ENCODE results near the gene APMAP. TPM values are rescaled to one million over a fixed set of nuclear protein-coding genes. Genes with fewer than 3 reads are reported as not detected.

Gene APMAP
- polyA plus RNA-seq, 1 of the 3 experiments (the other 2 are of a cell fraction), result 107 TPM

DNA sequence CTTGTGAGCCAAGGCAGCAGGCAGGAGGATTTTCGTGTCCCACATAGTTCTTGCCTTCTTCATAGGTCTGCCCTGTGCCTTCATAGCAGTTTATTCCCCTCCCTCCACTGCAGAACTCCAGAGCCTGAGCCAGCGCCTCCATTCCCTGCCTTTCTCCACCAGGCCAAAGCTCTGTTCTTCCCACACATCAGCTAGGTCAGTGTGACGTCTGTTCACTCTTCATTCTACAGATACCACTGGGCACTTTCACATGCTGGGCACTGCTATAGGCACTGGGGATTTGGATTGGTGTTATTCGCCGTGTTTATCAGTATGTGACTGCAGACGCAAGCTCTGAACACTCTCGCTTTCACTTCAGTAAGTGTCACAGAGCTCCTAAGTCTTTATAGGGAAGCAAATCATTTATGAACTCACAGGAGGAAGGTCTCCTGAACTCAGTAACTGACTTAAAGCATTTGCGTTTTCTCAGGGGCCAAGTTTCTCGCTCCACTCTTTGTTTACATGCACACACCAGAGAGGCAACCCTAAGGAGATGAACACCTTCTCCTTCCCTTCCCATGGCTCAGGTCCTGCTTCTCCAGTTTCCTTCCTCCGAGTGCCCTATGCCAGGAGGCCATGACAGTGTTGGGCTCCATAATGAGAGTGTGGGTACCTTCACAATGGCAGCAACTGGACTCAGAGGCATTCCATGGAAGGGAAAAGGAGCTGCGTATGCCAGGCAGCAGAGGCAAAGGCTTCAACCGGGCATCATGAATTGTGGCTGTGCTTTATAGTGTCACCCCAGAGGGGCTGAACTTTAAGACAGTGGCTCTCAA is 6.3 kb upstream of the APMAP start:
- Histone ChIP-seq H3K9me3 (no peaks in the 10 kb centered on the region), H3K79me2 (ENCODE audit: insufficient read depth) (no peaks in the 10 kb centered on the region), H3K4me1 (ENCODE audit: control insufficient read depth in 1 of 2, insufficient read depth in 2 of 2, low read depth in 1 of 2, low read length in 1 of 2) (peaks cover 6 to 9% of the 10 kb centered on the region in 2 experiments; a peak in 3 of 4 replicates), H3K27ac (ENCODE audit: low read depth in 2 of 2, low read length in 1 of 2) (no peak overlapping the region), H3K27me3 (ENCODE audit: insufficient read depth) (no peaks in the 10 kb centered on the region; the same call in 1 of the 2 replicates), H3K9ac (no peak overlapping the region), H3K4me2 (no peak overlapping the region), H4K20me1 (ENCODE audit: insufficient read depth) (no peaks in the 10 kb centered on the region), H3K4me3 (ENCODE audit: low read depth in 2 of 2, low read length in 1 of 2) (no peak overlapping the region), H2AFZ (ENCODE audit: low read depth) (no peak overlapping the region), H3K36me3 (replicated peaks in 1 of 2; ENCODE audit: control insufficient read depth in 1 of 2, insufficient read depth in 2 of 2, low read length in 1 of 2) (no peaks in the 10 kb centered on the region), H3K9me2 (no peaks in the 10 kb centered on the region), H3F3A (replicated peaks; ENCODE audit: insufficient read depth) (peaks cover 6% of the 10 kb centered on the region)
- WGBS (ENCODE audit: low lambda C conversion rate), result 51% methylated on average over 12 of the region's 12 CpGs
- ChIA-PET POLR2A (no interaction called here), CTCF (interaction anchor here (1.0 kb wide), 2 partner anchors 37 to 180 kb away, joined by 3 to 4 read pairs; no protein-coding TSS in a partner anchor)
- DNase-seq, result no peak
- no peak for TF ChIP-seq FOXM1 (IDR thresholded peaks at IDR 0.05; ENCODE audit: low read depth)
- TF ChIP-seq, protein P1, sequence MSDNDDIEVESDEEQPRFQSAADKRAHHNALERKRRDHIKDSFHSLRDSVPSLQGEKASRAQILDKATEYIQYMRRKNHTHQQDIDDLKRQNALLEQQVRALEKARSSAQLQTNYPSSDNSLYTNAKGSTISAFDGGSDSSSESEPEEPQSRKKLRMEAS (IDR thresholded peaks at IDR 0.05; ENCODE audit: low read depth), result no peak
- TF ChIP-seq NFIC (IDR thresholded peaks at IDR 0.05; ENCODE audit: borderline replicate concordance), result no peak
- TF ChIP-seq, protein P2, sequence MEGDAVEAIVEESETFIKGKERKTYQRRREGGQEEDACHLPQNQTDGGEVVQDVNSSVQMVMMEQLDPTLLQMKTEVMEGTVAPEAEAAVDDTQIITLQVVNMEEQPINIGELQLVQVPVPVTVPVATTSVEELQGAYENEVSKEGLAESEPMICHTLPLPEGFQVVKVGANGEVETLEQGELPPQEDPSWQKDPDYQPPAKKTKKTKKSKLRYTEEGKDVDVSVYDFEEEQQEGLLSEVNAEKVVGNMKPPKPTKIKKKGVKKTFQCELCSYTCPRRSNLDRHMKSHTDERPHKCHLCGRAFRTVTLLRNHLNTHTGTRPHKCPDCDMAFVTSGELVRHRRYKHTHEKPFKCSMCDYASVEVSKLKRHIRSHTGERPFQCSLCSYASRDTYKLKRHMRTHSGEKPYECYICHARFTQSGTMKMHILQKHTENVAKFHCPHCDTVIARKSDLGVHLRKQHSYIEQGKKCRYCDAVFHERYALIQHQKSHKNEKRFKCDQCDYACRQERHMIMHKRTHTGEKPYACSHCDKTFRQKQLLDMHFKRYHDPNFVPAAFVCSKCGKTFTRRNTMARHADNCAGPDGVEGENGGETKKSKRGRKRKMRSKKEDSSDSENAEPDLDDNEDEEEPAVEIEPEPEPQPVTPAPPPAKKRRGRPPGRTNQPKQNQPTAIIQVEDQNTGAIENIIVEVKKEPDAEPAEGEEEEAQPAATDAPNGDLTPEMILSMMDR (IDR thresholded peaks at IDR 0.05), result no peak
- no peak for TF ChIP-seq SIN3A (IDR thresholded peaks at IDR 0.05; ENCODE audit: borderline replicate concordance, low read depth, low read length)
- TF ChIP-seq FOXJ3 (CRISPR knock-in tag; IDR thresholded peaks at IDR 0.05), result no peak

DNA sequence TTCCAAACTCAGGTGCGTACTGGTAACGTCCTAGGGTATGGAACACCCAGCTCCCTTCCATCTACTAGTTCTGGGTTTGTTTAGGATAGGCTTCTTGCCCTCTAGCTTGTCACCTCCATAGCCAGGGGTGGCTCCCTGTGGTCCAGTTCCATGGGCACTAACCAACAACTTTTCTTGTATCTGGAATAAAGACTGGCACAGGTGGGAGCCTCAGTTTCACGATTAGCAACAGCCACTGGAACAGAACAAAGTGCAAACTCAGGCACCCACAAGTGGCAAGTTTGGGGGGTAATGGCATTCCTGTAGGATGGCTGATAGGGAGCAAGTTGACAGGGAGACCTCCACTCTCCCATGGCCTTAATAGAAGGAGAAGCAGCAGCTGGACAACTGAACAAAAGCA is 5.6 kb upstream of the APMAP start:
- Histone ChIP-seq H3K79me2 (ENCODE audit: insufficient read depth) (no peaks in the 10 kb centered on the region), H3K27ac (ENCODE audit: low read depth in 2 of 2, low read length in 1 of 2) (no peak overlapping the region), H3F3A (replicated peaks; ENCODE audit: insufficient read depth) (peaks cover 11% of the 10 kb centered on the region), H3K9ac (no peak overlapping the region), H3K4me1 (ENCODE audit: control insufficient read depth in 1 of 2, insufficient read depth in 2 of 2, low read depth in 1 of 2, low read length in 1 of 2) (peaks cover 6 to 12% of the 10 kb centered on the region in 2 experiments), H3K36me3 (replicated peaks in 1 of 2; ENCODE audit: control insufficient read depth in 1 of 2, insufficient read depth in 2 of 2, low read length in 1 of 2) (no peaks in the 10 kb centered on the region), H2AFZ (ENCODE audit: low read depth) (no peak overlapping the region), H3K27me3 (ENCODE audit: insufficient read depth) (no peaks in the 10 kb centered on the region; the same call in 1 of the 2 replicates), H3K4me2 (no peak overlapping the region), H3K9me2 (no peaks in the 10 kb centered on the region), H4K20me1 (ENCODE audit: insufficient read depth) (no peaks in the 10 kb centered on the region), H3K4me3 (ENCODE audit: low read depth in 2 of 2, low read length in 1 of 2) (no peak overlapping the region), H3K9me3 (no peaks in the 10 kb centered on the region)
- DNase-seq, result no peak
- 32% methylated on average over 3 of the region's 3 CpGs for WGBS (ENCODE audit: low lambda C conversion rate)
- TF ChIP-seq, protein P3, sequence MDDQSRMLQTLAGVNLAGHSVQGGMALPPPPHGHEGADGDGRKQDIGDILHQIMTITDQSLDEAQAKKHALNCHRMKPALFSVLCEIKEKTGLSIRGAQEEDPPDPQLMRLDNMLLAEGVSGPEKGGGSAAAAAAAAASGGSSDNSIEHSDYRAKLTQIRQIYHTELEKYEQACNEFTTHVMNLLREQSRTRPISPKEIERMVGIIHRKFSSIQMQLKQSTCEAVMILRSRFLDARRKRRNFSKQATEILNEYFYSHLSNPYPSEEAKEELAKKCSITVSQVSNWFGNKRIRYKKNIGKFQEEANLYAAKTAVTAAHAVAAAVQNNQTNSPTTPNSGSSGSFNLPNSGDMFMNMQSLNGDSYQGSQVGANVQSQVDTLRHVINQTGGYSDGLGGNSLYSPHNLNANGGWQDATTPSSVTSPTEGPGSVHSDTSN (IDR thresholded peaks at IDR 0.05), result no peak
- no peak for TF ChIP-seq MEF2A (IDR thresholded peaks at IDR 0.05; ENCODE audit: borderline replicate concordance, low read depth)
- TF ChIP-seq NRF1 (IDR thresholded peaks at IDR 0.05; ENCODE audit: low read depth, low read length), result no peak
- CTCF ChIA-PET, result interaction anchor here (1.0 kb wide), 2 partner anchors 38 to 180 kb away, joined by 3 to 4 read pairs; no protein-coding TSS in a partner anchor
- POLR2A ChIA-PET, result no interaction called here
